GM19397 (cell line): ENCODE results near the gene INSM1.

Source experiments
- ATAC-seq: cut with Tn5 transposase; IDR thresholded peaks from one replicate; pipeline ENCODE4 v1.9.1; 2021; ENCODE audit warnings: mild to moderate bottlenecking, moderate library complexity; ENCODE audit not compliant: unreplicated experiment

Gene INSM1

GRCh38 chr20:20362774-20363433 is 5.0 kb upstream of the INSM1 start:
- ATAC-seq: no peak

- ATAC-seq: no peak
These were observed 4.5 kb upstream of the INSM1 start for GRCh38 chr20:20363434-20363798.

DNA sequence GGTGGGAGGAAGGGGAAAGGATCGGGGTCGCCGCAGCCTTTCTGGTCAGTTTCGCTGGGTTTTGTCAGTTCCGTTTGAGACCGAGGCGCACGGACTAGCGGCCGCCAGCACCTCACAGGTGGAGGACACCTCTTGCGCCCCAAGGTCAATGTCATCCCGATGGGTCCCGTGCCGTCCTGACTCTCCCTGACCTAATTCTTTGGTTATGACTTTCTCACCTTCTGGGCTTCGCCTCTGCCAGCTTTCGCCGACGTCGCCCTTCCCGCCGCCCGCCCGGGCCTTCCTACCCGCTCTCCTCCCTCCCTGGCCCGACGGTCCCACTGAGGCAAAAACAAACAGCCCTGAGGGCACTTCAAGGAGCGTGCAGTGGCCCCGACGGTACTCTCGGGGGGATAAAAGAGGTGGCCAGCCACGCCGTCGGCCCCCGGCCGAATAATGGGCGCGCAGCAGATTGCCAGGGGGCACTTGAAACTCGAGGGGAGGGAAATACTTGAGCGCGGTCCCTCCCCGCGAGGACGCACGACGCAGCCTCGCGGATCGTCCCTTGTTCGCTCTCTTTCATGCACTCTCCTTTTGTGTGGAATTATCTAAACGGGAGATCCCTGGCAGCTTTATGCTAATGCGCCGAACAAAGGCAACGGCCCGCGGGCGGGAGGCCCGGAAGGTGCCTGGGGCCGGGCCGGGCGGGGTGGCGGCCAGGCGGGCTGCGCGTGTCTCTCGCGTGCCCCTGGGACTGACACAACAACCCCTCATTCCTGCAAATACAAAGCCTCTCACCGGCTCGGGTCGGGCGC is 3.9 kb upstream of the INSM1 start:
- no peak for ATAC-seq

- no peak for ATAC-seq
These were observed 3.1 kb upstream of the INSM1 start for GRCh38 chr20:20364593-20365479.

DNA sequence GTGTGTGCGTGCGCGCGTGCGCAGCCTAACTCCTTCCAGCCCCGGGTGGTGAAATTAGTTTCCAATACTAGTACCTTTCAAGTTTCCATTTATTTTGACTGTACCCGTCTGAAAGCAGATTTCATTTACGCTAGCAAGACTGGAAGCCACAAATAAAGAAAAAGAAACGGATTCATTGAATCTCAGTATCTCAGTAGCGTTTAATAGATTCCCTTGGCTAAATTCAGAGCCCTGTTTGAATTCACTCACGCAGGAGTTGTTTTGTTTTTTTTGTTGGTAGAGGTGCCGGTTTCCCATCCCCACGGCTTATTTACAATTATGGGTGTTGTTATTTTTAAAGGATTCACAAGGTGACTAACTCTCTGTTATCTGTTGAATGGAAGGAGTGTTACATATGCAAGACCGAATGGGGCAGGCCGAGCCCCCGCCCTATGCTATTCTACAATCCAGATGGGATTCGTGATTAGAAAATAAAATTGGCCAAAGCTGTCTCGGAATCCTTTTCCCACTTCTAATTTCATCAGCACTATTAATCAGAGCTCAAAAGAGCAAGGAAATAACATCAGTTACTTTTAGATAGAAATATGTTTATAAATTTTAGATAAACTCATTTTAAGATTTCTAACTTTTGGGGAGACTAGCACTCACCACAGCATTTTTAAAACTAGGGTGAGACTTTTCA is 2.3 kb upstream of the INSM1 start:
- no peak for ATAC-seq

DNA sequence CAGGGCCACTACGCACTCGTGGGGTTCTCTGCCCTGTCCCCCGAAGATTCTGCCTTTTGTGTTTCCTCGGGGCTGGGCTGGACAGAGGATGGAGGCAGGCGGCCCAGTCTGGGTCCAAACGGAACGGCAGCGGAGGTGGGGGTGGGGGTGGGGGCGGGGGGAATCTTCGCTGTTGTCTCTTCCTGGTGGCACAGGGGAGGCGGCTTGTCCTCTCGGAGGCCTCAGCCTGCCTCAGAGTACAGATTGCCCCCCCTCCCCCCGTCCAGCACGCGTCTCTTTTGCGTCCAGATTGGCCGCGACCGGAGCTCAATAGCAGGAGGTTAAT is 1.4 kb upstream of the INSM1 start:
- no peak for ATAC-seq

- ATAC-seq: no peak
These were observed 879 bp upstream of the INSM1 start for GRCh38 chr20:20366876-20367574.

- ATAC-seq: no peak
These were observed 730 bp downstream of the INSM1 start for GRCh38 chr20:20368418-20369249.

DNA sequence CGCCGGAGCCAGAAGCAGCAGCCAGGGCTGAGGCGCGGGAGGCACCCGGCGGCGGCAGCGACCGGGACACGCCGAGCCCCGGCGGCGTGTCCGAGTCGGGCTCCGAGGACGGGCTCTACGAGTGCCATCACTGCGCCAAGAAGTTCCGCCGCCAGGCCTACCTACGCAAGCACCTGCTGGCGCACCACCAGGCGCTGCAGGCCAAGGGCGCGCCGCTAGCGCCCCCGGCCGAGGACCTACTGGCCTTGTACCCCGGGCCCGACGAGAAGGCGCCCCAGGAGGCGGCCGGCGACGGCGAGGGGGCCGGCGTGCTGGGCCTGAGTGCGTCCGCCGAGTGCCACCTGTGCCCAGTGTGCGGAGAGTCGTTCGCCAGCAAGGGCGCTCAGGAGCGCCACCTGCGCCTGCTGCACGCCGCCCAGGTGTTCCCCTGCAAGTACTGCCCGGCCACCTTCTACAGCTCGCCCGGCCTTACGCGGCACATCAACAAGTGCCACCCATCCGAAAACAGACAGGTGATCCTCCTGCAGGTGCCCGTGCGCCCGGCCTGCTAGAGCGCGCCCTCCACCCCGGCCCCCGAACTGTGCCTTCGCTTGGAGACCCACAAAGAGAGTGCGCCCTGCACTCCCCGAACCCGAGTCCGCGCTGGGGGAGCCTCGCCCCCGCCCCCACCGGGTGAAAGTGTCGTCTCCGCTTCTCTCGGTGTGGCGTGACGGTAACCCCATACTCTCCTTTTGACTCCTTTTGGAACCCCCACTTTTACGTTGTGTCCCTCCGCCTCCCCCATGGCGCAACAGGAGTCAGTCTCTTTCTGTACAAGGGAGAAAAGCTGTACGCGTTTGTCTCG is 1.6 kb downstream of the INSM1 start:
- ATAC-seq: no peak

DNA sequence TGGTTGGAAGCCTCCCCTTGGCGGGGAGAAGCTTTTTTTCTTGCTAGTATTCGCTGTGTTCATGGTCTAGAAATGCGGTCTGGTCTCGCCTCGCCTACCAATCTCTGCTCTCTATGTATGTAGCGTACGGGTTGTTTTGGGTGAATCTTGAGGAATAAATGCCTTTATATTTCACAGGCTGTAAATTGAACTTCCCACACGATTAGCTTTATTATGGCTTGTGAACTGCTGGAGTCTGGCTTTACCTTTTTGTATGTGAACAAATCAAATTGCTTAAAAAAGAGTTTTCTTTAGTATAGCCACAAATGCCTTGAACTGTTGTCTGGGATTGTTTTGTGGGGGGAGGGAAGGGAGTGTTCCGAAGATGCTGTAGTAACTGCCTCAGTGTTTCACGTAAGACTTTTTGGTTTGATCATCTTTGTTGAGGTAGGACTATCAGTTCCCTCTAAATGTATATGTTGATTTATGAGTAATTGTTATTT is 2.2 kb downstream of the INSM1 start:
- ATAC-seq: no peak

- ATAC-seq: no peak
These were observed 3.2 kb downstream of the INSM1 start for GRCh38 chr20:20371083-20371482.

- ATAC-seq: no peak
These were observed 3.8 kb downstream of the INSM1 start for GRCh38 chr20:20371681-20372080.

GRCh38 chr20:20373091-20373571 is 5.2 kb downstream of the INSM1 start:
- ATAC-seq: no peak

DNA sequence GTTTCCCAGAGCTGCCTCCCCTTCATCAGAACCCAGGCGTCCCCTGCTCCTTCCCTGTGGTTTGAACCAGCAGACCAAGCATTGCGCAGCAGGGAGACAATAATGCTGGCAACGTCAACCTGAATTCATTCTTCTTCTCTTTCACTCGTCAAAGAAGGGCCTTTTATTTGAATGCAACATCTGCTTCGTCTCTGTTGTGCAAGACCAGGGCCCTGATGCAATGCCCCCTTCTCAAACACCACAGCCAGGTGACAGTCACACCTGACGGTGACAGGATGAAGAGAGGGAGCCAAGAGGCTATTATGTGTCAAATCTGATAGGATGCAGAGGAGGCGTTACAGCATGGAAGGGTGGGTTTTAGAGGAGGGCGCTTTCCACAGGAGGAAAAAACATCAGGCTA is 8.0 kb downstream of the INSM1 start:
- no peak for ATAC-seq

DNA sequence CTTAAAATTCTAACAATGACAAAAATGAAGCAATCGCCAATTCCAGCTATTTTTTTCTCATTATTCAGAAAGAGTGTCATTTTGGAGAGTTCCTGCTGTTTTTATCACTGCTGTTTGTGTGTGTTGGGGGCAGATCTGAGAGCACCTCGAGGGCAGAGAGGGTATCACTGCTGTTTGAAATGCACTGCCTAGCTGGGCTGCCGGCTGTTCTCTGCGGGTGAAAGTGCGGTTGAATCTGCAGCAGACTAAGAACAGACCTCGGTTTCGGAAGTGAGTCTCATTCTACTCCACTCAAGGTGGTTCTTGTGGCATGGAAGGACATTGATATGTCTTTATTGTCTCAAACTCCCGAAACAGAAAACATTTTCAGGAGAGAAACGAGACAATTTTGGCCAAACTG is 18.3 kb downstream of the INSM1 start:
- no peak for ATAC-seq

DNA sequence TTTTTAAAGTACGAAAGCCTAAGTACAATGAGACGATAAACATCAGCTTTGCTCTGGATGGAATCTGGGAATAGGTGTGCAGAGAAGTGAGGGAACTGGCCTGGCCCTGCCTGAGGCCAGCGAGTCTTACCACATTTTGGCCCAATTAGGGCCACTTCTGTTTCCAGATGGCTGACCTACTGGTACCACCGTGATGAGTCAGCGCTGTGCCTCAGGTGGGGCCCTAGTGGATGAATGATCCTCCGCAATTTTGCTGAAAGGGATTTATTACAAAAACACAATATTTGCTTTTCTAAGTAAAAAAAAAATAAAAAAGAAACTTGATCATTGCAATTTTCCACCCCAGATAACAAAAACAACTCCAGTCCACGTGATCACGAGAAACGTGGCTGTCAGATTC is 22.5 kb downstream of the INSM1 start:
- no peak for ATAC-seq

- ATAC-seq: no peak
These were observed 23.2 kb downstream of the INSM1 start for GRCh38 chr20:20391115-20391514.

- no peak for ATAC-seq
These were observed 23.9 kb downstream of the INSM1 start for GRCh38 chr20:20391766-20392165.
